Pons (tissue), 1 donor: ENCODE data around the gene EOGT.

ENCODE experiments used
- DNase-seq: peaks from one replicate; pipeline ENCODE4 v3.0.0-alpha.2; 2016; ENCODE audit warnings: low spot score

EOGT gene

DNA sequence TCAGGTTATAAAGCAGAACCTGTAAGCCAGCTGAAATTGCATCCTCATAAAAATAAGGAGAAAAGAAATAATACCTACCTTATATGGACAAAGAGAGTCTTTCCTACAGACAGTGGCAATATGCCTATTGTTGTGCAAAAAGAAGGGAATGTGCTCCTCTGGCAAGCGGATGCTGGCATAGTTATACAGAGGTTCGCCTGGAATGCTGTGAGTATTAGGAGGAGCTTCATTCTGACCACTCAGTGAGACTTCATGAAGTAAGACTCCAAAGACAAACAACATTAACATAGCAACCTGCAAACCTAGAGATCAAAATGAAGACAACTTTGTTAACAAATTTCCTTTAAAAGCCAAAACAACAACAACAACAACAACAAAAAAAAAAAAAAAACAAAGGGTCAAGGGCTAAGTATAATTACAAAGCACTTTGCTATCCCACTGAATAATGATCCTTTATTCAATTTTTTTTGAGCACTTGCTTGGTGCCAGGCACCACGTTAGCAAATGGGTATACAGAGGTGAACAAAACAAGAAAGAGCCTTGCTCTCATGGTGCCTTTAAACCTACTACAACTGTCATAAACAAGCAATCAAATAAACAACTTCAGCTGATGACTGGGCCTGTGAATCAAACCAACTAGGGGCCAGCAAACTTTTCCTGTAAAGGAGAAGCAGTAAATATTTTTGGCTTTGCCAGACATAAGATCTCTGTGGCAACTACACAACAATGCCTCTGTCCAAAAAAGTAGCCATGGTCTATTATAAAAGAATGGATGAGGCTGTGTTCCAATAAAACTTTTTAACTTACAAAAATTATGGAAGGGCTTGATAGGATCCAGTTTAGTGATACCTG is 3.7 kb downstream of the EOGT start:
- DNase-seq = peak; percentile 30

DNA sequence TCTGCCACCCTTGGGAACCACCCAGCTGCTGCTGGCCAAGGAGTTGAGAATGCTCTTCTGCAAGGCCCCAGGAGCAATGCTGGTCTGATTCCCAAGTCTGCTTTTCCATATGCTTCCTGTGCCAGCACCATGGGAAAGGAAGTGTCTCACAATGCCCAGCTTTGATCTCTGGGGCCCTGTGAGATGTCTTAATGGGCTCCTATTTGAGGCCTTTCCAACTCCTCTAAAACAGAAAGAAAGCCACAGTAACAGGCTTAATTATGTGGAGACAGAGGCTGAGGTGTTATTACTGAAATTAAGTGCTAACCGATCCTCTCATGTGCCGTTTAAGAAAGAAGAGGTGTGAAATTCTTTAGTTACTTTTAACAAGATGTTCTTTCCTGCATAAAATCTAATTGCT is 4.5 kb downstream of the EOGT start:
- no peak for DNase-seq

DNA sequence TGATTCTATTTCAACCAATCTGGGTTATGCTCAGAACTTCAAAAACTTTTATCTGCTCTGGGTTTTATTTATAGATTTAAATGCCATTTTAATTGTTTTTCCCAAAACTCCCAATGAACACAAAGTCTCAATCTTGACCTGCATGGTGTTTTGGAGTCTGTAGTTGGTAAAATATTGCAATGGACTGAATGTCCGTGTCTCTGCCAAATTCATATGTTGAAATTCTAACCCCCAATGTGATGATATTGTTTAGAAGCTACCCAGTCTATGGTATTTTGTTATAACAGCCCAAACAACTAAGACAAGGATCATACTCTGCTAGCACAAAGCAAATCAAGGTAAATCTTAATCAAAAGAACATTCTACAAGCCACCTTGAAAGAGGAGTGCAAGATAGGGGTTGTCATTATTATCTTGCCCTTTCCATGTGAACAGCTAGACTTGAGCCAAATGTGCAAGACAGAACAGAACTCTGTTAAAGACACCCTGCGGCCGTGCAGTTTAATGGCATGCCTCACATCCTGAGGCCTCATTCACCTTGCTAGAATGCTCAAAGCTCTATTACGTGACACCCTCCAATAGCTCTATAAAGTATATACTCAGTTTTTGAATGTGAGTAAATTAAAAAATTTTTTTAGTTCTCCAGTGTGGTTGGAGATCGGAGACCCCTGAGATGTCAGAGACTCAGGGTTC is 7.5 kb downstream of the EOGT start:
- no peak for DNase-seq

DNA sequence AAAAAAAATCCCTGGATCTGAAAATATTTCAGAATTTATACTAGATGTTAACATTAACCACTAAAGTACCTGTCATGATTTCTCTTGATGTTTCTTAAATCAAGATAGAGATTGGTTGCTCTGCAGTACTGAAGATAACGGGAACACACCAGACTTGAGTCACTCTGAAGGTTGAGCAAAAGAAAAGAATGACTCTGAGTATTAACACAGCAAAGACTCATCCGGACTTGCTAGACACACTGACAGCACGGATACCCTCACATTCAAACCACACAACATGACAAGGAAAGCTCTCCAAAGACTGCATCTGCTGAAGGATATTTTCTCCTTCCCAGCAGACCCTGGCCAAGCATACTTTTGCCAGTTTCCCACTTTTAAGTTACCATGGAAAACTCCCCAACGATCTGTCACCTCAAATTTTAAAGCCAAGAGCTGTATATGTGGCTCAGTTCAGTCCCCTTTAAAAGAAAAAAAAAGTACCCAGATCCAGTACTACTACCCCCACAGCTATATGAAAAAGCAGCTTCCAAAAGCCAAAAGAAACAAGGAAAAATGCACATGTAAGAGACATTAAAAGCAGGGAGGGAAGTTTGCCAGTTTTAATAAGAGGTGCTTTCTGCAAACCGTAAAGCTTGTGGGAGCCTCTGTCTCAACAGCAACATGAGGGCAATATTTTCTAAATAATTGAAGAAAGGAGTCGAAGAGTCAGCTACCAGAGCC is 8.3 kb downstream of the EOGT start:
- no peak for DNase-seq

DNA sequence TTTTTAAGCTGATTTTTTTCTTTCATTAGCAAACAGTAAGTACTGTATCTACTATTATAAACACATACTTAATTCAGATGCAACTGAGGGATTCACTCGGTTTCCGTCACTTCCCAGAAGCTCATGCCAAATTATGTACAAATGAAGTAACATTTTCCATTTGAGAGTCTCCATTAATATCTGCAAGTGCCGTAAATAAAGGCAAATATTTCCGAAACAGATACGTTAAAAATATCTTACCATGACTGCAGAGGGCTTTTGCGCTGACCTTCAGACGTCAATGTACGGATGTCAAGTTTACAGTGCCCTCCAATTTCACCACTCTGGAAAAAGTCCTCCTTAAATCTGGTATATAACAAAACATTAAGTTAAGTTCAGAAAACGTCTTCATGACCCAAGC is 9.3 kb downstream of the EOGT start:
- no peak for DNase-seq

DNA sequence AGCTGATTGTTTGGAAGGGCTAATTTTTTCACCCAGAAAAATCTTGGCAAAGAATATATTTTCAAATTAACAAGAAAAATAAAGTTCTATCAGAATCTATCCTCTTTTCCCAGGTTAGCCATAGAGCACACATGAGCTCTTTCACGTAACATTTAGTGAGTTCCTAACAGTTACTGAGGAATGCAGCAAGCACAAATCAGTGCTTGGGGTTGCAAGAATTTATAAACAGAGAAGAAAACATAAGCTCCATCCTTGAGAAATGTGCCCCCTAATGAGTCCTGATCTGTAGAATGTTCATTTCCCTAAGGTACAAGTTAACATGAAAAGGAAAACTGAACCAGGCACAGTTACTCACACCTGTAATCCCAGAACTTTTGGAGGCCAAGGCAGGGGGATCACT is 13.9 kb downstream of the EOGT start:
- no peak for DNase-seq

DNA sequence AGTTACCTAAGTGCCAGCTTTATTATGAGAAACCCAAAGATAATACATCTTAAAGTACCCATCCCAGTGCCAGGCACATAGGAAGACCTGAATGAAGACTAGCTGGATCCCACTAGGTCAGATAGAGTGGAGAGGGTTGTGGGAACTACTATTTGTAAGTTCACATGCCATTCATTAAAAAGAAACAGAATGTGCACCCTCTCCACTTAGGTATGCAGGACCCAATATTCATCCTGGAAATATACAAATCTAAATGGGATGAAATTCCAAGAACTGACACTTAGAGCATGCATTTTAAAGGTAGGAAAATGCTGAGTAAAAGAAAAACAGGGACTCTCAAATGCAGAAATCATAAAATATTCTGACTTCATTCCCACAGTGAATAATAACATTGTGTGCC is 14.3 kb downstream of the EOGT start:
- DNase-seq = no peak

DNA sequence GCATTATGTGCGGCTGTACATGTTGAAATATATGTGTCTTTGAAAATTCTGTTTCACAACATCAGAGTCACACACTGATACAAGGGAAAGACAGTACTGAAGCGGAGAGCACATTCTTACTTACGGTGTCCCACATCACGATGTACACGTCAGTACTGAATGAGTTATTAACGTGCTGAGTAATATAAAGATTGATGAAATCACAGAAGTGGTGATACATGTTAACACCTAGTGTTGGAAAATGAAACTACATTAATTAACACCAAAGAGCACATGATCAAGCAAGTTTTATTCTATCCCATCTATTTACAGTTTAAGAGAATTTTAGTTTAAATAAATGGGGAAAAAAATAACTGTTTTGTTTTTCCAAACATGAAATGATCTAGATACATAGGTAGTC is 15.6 kb downstream of the EOGT start:
- no peak for DNase-seq

DNA sequence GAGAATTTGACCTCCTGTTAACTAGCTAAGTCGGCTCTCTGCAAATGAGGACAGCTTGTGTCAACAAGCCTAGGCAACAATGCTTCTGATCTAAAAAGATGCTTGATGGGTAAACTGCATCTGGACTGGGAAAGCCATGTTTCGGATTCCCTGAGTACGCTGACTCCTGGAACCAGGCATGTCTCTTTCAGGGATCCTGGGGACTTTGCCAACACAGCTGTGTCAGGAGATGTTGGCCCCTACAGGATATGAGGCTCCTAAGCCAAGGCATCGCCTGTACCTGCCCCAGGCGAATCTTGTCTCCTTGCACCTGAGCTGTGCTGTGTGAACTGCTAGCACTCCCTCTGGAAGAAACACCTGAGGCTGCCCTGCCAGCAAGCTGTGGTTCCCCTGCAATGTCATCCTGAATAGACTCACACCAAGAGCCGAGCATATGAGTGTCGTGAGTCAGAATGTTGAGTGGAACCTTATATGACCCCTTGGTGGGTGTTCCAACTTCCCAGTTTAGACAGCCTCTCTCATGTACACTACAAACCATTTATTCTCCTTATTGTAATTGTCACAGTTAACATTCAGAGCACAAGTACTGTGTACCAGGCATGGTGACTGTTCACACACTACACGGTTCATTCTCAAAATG is 17.0 kb downstream of the EOGT start:
- no peak for DNase-seq

DNA sequence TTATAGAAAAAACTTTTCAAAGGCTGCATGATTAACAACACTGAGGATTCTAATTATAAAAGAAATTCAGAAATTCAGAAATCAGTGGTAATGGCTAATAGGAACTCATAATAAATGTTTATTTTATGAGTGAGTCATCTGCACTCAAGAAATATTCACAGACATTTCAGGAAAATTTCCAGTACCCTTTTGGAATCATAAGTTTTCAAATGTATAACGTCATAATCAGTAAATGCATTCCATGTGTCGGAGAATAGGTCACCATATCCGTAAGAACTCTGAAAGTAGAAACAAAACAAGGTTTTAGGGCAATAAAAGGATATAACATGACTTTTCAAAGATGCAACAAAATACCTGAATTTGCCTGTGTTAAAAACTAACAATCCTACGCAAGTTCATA is 24.7 kb downstream of the EOGT start:
- no peak for DNase-seq

DNA sequence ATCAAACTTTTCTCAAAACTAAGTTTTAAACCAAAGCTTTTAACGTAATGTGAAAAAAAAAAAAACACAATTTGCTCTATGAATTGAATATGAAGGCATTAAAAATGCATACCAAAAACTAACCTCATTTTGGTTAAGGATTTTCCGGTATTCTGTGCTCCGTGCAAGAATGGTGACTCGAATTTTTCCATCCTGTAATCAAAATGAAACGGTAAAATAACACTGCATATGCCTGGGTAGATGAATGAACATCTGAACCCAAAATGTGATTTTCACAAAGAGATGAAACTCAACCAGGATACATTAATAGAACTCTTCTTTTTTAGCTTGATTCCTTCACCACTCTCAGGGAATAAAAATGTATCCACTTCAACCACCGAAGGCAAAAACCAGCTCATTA is 26.2 kb downstream of the EOGT start:
- no peak for DNase-seq

DNA sequence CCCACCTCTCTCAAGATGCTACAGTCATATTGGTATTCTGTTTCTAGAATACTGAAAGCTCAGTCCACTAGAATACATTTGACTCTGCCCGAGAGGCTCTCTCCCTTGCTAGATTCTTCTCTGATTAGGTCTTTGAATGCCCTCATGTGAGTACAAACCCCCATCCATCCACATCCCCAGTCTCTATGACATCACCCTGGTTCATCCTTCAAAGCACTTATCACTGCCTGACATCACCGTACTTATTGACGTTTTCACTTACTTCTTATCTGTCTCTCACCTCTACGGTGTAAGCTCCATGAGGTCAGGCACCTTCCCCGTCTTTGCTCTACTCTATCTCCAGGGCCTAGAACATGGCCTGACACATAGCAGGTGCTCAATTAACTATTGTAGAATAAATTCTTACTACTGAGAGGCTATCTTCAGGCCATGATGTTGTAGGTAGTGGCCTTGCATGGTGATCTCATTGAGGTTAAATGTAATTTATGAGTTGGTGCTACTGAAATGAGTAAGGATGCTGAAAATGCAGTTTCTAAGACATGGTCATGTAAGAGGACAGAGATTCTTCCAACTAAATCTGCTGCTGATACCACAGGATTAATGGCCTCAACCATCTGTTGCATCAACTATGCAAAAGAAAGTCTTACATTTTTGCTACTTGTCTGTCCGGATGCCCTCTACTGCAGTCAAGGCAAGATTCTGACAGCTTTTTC is 26.8 kb downstream of the EOGT start:
- no peak for DNase-seq

DNA sequence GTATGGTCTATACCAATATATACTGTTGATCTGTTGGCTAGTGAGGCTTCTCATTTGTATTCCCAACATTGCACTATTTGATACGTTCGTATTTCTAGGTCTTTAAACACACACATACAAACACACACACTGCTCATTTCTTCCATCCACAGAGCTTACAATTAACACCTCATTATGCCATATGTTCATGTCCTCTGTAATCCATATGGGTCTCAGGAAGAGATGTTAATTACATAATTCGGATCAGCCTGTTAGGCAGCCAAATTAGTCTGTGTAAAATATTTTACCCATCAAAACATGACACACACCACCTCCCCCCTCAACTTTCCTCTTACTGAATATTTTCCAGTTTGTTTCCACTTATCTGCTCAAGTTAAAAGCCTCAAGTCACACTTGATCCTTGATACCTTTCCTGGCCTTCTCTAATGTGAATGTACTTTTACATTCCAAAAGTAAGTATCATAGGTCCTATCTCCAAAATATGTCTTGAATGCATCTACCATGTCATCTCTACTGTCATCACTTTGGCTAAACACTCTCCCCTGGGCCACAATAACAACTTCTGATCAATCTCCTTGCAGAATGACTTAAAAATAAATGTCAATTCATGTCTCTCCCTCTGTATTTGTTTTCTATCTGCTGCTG is 28.2 kb downstream of the EOGT start:
- no peak for DNase-seq

DNA sequence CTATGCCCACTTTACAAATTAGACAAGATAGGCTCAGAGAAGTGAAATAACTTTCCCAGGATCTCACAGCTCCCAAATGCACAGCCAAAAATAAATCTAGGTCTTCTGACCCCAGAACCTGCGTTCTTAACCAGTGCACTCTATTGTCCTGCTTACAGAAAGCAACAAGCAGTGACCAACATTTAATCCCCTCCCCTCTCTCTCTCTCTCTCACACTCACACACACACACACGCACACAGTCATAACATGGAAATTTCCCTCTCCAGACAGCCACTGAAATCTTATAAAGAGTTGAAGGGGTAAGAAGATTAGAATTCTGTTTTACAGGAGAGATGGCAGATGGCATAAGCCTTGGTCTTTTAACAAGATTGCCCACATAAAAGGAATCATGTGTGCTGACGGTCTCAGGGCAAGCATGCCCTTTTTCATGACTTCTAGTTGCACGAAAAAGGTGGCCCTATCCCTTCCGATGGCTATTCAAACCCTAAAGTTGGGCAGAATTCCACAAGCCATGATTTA is 29.4 kb downstream of the EOGT start:
- no peak for DNase-seq

DNA sequence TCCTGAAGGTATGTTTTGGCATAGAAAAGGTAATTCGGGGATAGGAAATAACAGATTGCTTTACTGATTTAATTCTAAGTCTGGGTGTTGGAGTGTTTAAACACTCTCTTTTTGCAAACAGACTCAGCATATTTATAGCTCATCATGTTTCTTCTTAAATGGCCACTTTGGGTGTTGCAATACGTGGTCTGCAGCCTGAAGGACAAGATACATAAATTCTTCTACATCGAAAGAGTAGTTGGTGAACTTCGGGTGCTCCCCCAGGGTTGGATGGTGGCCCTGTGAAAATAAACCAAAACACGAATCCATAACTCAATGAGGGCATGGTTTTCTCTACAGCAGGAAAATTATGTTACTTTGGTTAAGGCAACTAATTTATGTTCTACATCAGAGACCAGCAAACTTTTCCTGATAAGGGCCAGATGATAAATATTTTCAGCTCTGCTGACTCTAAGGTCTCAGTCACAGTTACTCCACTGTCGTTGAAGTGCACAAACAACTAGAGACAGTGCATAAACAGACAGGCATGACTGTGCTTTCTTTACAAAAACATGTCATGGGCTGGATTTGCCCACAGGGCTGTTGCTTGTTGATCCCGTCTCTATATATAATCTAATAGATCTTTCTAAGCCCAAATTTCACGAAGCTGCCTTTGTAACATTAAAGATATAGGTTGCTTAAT is 35.9 kb downstream of the EOGT start:
- no peak for DNase-seq

DNA sequence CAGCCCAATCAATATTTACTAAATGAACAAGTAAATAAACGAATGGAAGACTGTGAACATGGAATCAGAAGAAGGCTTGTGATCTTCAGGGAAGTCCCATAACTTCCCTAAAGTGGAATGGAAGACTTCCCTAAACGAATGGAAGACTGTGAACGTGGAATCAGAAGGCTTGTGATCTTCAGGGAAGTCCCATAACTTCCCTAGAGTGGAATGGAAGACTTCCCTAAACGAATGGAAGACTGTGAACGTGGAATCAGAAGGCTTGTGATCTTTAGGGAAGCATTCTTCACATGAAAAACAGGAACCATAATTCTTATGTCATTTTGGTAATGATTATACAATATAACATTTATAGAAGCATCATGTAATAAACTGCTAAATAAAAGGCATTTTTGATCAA is 38.8 kb downstream of the EOGT start:
- DNase-seq = no peak

DNA sequence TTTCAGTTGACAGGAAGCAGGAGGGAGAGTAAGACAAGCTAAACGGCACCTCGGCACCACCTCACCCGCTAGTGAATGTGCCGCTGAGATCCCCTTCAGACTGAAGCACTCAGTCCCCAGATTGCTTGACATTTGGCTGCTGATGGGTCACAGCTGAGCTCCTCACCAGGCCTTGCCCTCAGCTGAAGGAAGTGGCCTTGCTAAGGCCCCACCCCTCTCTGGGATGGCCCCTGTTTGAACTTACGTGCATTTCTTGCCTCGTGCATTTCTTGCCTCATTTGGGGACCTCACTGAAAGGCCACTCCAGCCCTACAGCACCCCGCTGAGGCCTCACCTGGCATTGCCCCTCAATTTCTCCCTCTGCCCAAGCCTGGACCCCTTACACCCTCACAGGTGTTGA is 39.8 kb downstream of the EOGT start:
- no peak for DNase-seq

DNA sequence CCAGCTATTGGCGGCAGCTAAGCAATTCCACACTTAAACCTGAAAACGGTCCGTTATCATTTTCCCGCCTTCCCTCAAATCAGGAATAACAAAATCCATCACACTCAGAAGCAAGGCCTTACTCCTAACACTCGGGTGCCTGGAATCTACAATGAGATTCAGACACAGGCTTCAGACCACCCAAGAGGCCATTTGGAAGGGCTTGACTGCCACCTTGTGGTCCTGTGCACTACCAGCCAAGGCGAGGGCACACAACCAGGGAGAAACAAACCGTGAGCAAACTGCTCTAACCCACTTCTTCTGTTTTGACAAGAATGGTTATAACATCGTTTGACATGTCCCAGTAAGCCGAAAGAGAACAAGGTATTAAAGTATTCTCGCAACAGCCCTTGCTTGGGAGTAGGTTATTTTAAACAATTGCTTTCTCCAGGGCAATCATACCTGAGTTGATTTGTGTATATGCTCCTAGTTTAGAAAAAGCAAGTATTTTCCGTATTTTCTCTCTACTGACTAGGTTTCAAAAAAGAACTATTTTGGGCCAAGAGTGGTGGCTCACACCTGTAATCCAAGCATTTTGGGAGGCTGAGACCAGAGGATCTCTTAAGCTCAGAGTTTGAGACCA is 41.0 kb downstream of the EOGT start:
- DNase-seq = peak; percentile 76

DNA sequence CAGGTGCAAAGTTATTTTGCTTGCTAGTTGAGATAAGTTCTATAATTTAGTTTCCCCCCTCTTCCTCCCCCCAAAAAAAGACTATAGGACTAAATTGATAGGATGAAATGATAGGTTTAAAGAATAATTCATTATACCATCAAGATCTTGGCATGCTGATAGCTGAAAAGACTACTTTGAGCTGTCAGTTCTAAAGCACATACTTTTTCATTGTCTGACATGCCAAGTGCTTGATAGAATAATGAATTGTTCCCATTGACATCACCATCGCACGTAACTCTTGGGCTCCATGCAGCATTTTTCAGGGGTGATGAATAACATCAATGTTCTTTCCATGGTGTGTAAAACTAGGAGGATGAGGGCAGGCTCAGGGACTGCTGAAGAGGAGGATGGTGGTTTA is 48.8 kb downstream of the EOGT start:
- DNase-seq = no peak

DNA sequence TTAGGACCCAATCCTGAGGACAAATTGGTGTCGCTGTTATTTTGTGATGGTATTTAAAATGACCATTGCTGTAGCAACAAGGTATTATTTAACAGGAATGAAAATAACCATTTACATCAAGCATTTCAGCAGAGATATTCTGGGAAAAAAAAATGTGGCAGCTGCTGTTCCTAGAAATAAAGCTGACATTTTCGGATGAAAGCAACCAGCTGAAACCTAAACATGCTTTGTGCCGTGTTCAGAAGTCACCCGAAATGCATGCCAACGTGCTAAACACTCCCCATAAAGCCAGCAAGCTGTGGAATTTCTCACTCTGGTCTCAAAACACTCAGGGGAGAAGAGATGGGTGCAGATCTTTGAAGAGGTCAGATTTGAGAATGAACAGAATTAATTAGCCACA is 49.6 kb downstream of the EOGT start:
- no peak for DNase-seq
